PC-3 (cell line): Measurements from ENCODE around the gene GJA3.

Experiments
- EZH2 ChIP-seq: fragments of 300-600 bp; sonication (generic); IDR thresholded peaks from one replicate; pipeline ENCODE4 v1.6.1; 2017; ENCODE audit warnings: antibody characterized with exemption, mild to moderate bottlenecking, low read length; ENCODE audit not compliant: unreplicated experiment
- EZH2phosphoT487 ChIP-seq: fragments of 300-600 bp; sonication (generic); IDR thresholded peaks from 2 replicates; pipeline ENCODE4 v1.6.1; 2018; ENCODE audit warnings: mild to moderate bottlenecking, antibody characterized with exemption, low read length, borderline replicate concordance
- TF ChIP-seq, protein P1 (sequence below): fragments of 300-600 bp; sonication (generic); conservative IDR thresholded peaks from 2 replicates; pipeline ENCODE4 v1.5.1; 2017; ENCODE audit warnings: antibody characterized with exemption, low read depth, mild to moderate bottlenecking, low read length

DNA sequence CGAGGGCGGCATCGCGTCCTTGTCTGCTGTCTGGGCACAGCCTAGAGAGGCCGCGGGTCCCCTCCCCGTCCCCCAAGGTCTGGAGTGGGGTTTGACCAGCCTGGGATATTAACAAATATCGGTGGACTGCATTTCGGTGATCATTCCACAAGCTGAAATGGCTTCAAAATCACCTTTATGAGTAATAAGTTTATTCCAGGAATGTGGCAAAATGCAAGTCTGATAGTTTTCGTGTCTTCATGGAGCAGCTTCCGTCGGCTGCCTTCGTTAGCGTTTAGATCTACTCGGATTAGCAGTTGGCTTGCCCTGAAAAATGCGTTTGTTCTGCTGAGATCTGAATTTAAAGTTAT lies 1.1 kb upstream of the GJA3 start:
- TF ChIP-seq, protein P1, sequence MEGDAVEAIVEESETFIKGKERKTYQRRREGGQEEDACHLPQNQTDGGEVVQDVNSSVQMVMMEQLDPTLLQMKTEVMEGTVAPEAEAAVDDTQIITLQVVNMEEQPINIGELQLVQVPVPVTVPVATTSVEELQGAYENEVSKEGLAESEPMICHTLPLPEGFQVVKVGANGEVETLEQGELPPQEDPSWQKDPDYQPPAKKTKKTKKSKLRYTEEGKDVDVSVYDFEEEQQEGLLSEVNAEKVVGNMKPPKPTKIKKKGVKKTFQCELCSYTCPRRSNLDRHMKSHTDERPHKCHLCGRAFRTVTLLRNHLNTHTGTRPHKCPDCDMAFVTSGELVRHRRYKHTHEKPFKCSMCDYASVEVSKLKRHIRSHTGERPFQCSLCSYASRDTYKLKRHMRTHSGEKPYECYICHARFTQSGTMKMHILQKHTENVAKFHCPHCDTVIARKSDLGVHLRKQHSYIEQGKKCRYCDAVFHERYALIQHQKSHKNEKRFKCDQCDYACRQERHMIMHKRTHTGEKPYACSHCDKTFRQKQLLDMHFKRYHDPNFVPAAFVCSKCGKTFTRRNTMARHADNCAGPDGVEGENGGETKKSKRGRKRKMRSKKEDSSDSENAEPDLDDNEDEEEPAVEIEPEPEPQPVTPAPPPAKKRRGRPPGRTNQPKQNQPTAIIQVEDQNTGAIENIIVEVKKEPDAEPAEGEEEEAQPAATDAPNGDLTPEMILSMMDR: no peak
- TF ChIP-seq EZH2: no peak
- no peak for TF ChIP-seq EZH2phosphoT487
